Progenitor cell of endocrine pancreas (in vitro differentiated cells): ENCODE data around the gene APC2. TPM values are rescaled to one million over a fixed set of nuclear protein-coding genes. Genes with fewer than 3 reads are reported as not detected.

Experiments used
- DNase-seq: peaks from one replicate; pipeline ENCODE4 v3.0.0; 2021; ENCODE audit warnings: low spot score; ENCODE audit not compliant: unreplicated experiment
- H3K27ac Mint-ChIP-seq: 2 replicates; pipeline ENCODE4 v1.8.0; 2021; ENCODE audit warnings: mild to moderate bottlenecking, moderate library complexity, mixed read lengths
- H3K27me3 Mint-ChIP-seq: 2 replicates; pipeline ENCODE4 v1.8.0; 2021; ENCODE audit warnings: mixed read lengths
- H3K36me3 Mint-ChIP-seq: 2 replicates; pipeline ENCODE4 v1.8.0; 2022; ENCODE audit warnings: mixed read lengths; ENCODE audit not compliant: insufficient read depth
- H3K4me1 Mint-ChIP-seq: 2 replicates; pipeline ENCODE4 v1.8.0; 2021; ENCODE audit warnings: low read depth, mixed read lengths
- H3K4me3 Mint-ChIP-seq: 2 replicates; pipeline ENCODE4 v1.8.0; 2021; ENCODE audit warnings: low read depth, mild to moderate bottlenecking, moderate library complexity, mixed read lengths
- H3K9me3 Mint-ChIP-seq: 2 replicates; pipeline ENCODE4 v1.8.0; 2021; ENCODE audit warnings: low read depth, mixed read lengths
- CTCF ChIP-seq: fragments of 200-600 bp; sonication (generic); IDR thresholded peaks from one replicate; pipeline ENCODE4 v1.5.0; 2021; ENCODE audit warnings: antibody characterized with exemption, mild to moderate bottlenecking; ENCODE audit not compliant: unreplicated experiment
- total RNA-seq: library from RNA; stranded (reverse); gene quantifications from 2 replicates; pipeline ENCODE4 v1.2.1, GENCODE V29; 2021

APC2 gene
- total RNA-seq, 1 donor from 2014 or later, result 5.8 TPM

GRCh38 chr19:1447504-1447903, 2.4 kb upstream of the APC2 start:
- H3K36me3 Mint-ChIP-seq, result peaks cover 3% of the 10 kb centered on the region
- no peak for DNase-seq
- H3K27me3 Mint-ChIP-seq, result peaks cover 34% of the 10 kb centered on the region
- peak overlapping the region; percentile 54 for H3K4me3 Mint-ChIP-seq
- H3K27ac Mint-ChIP-seq, result no peak overlapping the region
- no peaks in the 10 kb centered on the region for H3K9me3 Mint-ChIP-seq
- no peaks in the 10 kb centered on the region for H3K4me1 Mint-ChIP-seq
- TF ChIP-seq CTCF, result no peak

GRCh38 chr19:1447944-1448343, 2.0 kb upstream of the APC2 start:
- no peak for TF ChIP-seq CTCF
- no peak overlapping the region for H3K27ac Mint-ChIP-seq
- DNase-seq, result no peak
- no peaks in the 10 kb centered on the region for H3K4me1 Mint-ChIP-seq
- H3K27me3 Mint-ChIP-seq, result peaks cover 36% of the 10 kb centered on the region
- no peaks in the 10 kb centered on the region for H3K9me3 Mint-ChIP-seq
- H3K4me3 Mint-ChIP-seq, result peak overlapping the region; percentile 26
- no peaks in the 10 kb centered on the region for H3K36me3 Mint-ChIP-seq

- H3K4me1 Mint-ChIP-seq, result no peaks in the 10 kb centered on the region
- no peak for DNase-seq
- H3K4me3 Mint-ChIP-seq, result no peak overlapping the region
- H3K27me3 Mint-ChIP-seq, result peaks cover 49% of the 10 kb centered on the region
- H3K27ac Mint-ChIP-seq, result no peak overlapping the region
- no peaks in the 10 kb centered on the region for H3K9me3 Mint-ChIP-seq
- no peaks in the 10 kb centered on the region for H3K36me3 Mint-ChIP-seq
- no peak for TF ChIP-seq CTCF
Observed at GRCh38 chr19:1450735-1451731, 1.1 kb downstream of the APC2 start.

GRCh38 chr19:1451916-1452801, 2.2 kb downstream of the APC2 start:
- no peak overlapping the region for H3K27ac Mint-ChIP-seq
- no peaks in the 10 kb centered on the region for H3K9me3 Mint-ChIP-seq
- H3K4me1 Mint-ChIP-seq, result no peaks in the 10 kb centered on the region
- DNase-seq, result no peak
- no peaks in the 10 kb centered on the region for H3K36me3 Mint-ChIP-seq
- H3K27me3 Mint-ChIP-seq, result peaks cover 48% of the 10 kb centered on the region
- no peak overlapping the region for H3K4me3 Mint-ChIP-seq
- no peak for TF ChIP-seq CTCF
